ENCODE results near the gene TMEM179. TPM values are rescaled to one million over a fixed set of nuclear protein-coding genes. Genes with fewer than 3 reads are reported as not detected.

TMEM179 gene
- polyA plus RNA-seq, 1 donor (not counting 4 experiments of a cell fraction or from before 2014, with no cell fraction given): not detected

- no peak for TF ChIP-seq EZH2 (IDR thresholded peaks at IDR 0.05; ENCODE audit: low read length)
- TF ChIP-seq CTCF (optimal IDR thresholded peaks at IDR 0.05 in 1 of 3, IDR thresholded peaks at IDR 0.05 in 1 of 3, conservative IDR thresholded peaks at IDR 0.05 in 1 of 3; ENCODE audit: extremely low read depth in 1 of 3, insufficient read depth in 2 of 3, low read length in 3 of 3): no peak
- DNase-seq (ENCODE audit: low read depth, low spot score) (no peak), FAIRE-seq (no peak)
- Histone ChIP-seq H3K9me3 (ENCODE audit: control insufficient read depth, low read depth, low read length) (no peaks in the 10 kb centered on the region), H3K79me2 (ENCODE audit: control insufficient read depth, insufficient read depth, low read length) (no peaks in the 10 kb centered on the region), H4K20me1 (ENCODE audit: control insufficient read depth, extremely low read depth, insufficient read depth, low read length) (no peaks in the 10 kb centered on the region), H3K9me1 (ENCODE audit: control insufficient read depth, extremely low read depth, insufficient read depth, low read length) (no peaks in the 10 kb centered on the region), H3K27ac (ENCODE audit: control insufficient read depth, insufficient read depth, low read length) (no peak overlapping the region), H2AFZ (ENCODE audit: control insufficient read depth, low read length) (no peak overlapping the region), H3K9ac (ENCODE audit: control insufficient read depth, extremely low read depth, insufficient read depth, low read length) (no peak overlapping the region), H3K4me2 (ENCODE audit: control insufficient read depth, extremely low read depth, insufficient read depth, low read depth, low read length) (no peak overlapping the region), H3K27me3 (ENCODE audit: control insufficient read depth, extremely low read depth, insufficient read depth, low read length) (peaks cover 27% of the 10 kb centered on the region), H3K4me3 (ENCODE audit: control insufficient read depth in 2 of 3, extremely low read depth in 1 of 3, insufficient read depth in 2 of 3, low read depth in 1 of 3, low read length in 3 of 3) (no peak overlapping the region), H3K4me1 (ENCODE audit: control insufficient read depth, extremely low read depth, insufficient read depth, low read length) (no peaks in the 10 kb centered on the region), H3K36me3 (ENCODE audit: control insufficient read depth in 2 of 2, extremely low read depth in 1 of 2, insufficient read depth in 2 of 2, low read length in 2 of 2) (no peaks in the 10 kb centered on the region)
- dilution Hi-C loops (cut with MboI; ENCODE audit: extremely low pct_ligation_motif_present, low sequenced_read_pairs): no loop called here
Observed at GRCh38 chr14:104560586-104560945, 44.0 kb downstream of the TMEM179 start.

GRCh38 chr14:104559804-104560585, 44.6 kb downstream of the TMEM179 start:
- Histone ChIP-seq H3K9ac (ENCODE audit: control insufficient read depth, extremely low read depth, insufficient read depth, low read length) (no peak overlapping the region), H3K9me3 (ENCODE audit: control insufficient read depth, low read depth, low read length) (no peaks in the 10 kb centered on the region), H3K27ac (ENCODE audit: control insufficient read depth, insufficient read depth, low read length) (no peak overlapping the region), H3K4me1 (ENCODE audit: control insufficient read depth, extremely low read depth, insufficient read depth, low read length) (no peaks in the 10 kb centered on the region), H3K9me1 (ENCODE audit: control insufficient read depth, extremely low read depth, insufficient read depth, low read length) (no peaks in the 10 kb centered on the region), H3K27me3 (ENCODE audit: control insufficient read depth, extremely low read depth, insufficient read depth, low read length) (peaks cover 22% of the 10 kb centered on the region), H3K79me2 (ENCODE audit: control insufficient read depth, insufficient read depth, low read length) (no peaks in the 10 kb centered on the region), H2AFZ (ENCODE audit: control insufficient read depth, low read length) (no peak overlapping the region), H3K36me3 (ENCODE audit: control insufficient read depth in 2 of 2, extremely low read depth in 1 of 2, insufficient read depth in 2 of 2, low read length in 2 of 2) (no peaks in the 10 kb centered on the region), H3K4me3 (ENCODE audit: control insufficient read depth in 2 of 3, extremely low read depth in 1 of 3, insufficient read depth in 2 of 3, low read depth in 1 of 3, low read length in 3 of 3) (no peak overlapping the region), H4K20me1 (ENCODE audit: control insufficient read depth, extremely low read depth, insufficient read depth, low read length) (no peaks in the 10 kb centered on the region), H3K4me2 (ENCODE audit: control insufficient read depth, extremely low read depth, insufficient read depth, low read depth, low read length) (no peak overlapping the region)
- FAIRE-seq (no peak), DNase-seq (ENCODE audit: low read depth, low spot score) (no peak)
- no peak for TF ChIP-seq EZH2 (IDR thresholded peaks at IDR 0.05; ENCODE audit: low read length)
- TF ChIP-seq CTCF (optimal IDR thresholded peaks at IDR 0.05 in 1 of 3, IDR thresholded peaks at IDR 0.05 in 1 of 3, conservative IDR thresholded peaks at IDR 0.05 in 1 of 3; ENCODE audit: extremely low read depth in 1 of 3, insufficient read depth in 2 of 3, low read length in 3 of 3): no peak
- dilution Hi-C loops (cut with MboI; ENCODE audit: extremely low pct_ligation_motif_present, low sequenced_read_pairs): no loop called here
